Tibial nerve (tissue), 4 donors: ENCODE measurements around the gene APP. TPM values are rescaled to one million over a fixed set of nuclear protein-coding genes. Genes with fewer than 3 reads are reported as not detected.

Experiments
- DNase-seq, 2 donors: peaks; one replicate each; pipeline ENCODE4 v3.0.0-alpha.2; 2019; ENCODE audit warnings: low spot score in 2 of 2
- H3K27ac ChIP-seq, 4 donors: fragments of 200-600 bp; sonication (generic) in 3 of 4; one replicate each; pipeline ENCODE4 v1.5.1; 2017 to 2019; ENCODE audit warnings: mild to moderate bottlenecking in 1 of 4
- H3K27me3 ChIP-seq, 2 donors: fragments of 200-600 bp; sonication (generic) in 1 of 2; one replicate each; pipeline versions ENCODE4 v1.5.1 to v1.6.0; 2017 to 2019
- H3K36me3 ChIP-seq, 3 donors: fragments of 200-600 bp; sonication (generic); one replicate each; pipeline ENCODE4 v1.5.1; 2018 to 2019
- H3K4me1 ChIP-seq, 4 donors: fragments of 200-600 bp; sonication (generic) in 3 of 4; one replicate each; pipeline ENCODE4 v1.5.1; 2017 to 2019
- H3K4me3 ChIP-seq, 4 donors: fragments of 200-600 bp; sonication (generic) in 3 of 4; one replicate each; pipeline ENCODE4 v1.5.1; 2017 to 2019; ENCODE audit warnings: mild to moderate bottlenecking in 1 of 4, moderate library complexity in 1 of 4
- H3K9me3 ChIP-seq, 4 donors: fragments of 200-600 bp; sonication (generic) in 3 of 4; one replicate each; pipeline ENCODE4 v1.5.1; 2017 to 2019
- EP300 ChIP-seq, 2 donors: sonication (generic); formaldehyde crosslinking; IDR thresholded peaks; one replicate each; pipeline ENCODE4 v1.6.1; 2017; ENCODE audit warnings: antibody characterized with exemption in 2 of 2, mild to moderate bottlenecking in 1 of 2
- POLR2A ChIP-seq, 2 donors: fragments of 450-650 bp; IDR thresholded peaks; one replicate each; pipeline ENCODE4 v1.6.1; 2017; ENCODE audit warnings: antibody characterized with exemption in 2 of 2, mild to moderate bottlenecking in 2 of 2, moderate library complexity in 2 of 2
- WGBS, 2 donors: methylation state at CpG; one replicate each; pipeline ENCODE4 v1.1.5; 2018; 5-methylcytosine and 5-hydroxymethylcytosine counted together
- total RNA-seq, 4 donors: library from RNA; depleted of rRNA; stranded (reverse); fragments of >200 nt; gene quantifications; one replicate each; pipeline ENCODE4 v1.1.0, GENCODE V29; 2016
- TF ChIP-seq, protein P1 (sequence below), 5 experiments: fragments of 200-600 bp in 3 of 5; fragments of 450-650 bp in 2 of 5; sonication (generic) in 3 of 5; IDR thresholded peaks; one replicate each; pipeline ENCODE4 v1.5.1; 2016 to 2019; ENCODE audit warnings: antibody characterized with exemption in 5 of 5, mild to moderate bottlenecking in 3 of 5, moderate library complexity in 2 of 5

APP gene
- total RNA-seq, 4 donors from 2014 or later, result 271 to 327 (median 293) TPM

- DNase-seq, result no peak
- Histone ChIP-seq H3K9me3 (no peaks in the 10 kb centered on the region), H3K27me3 (no peaks in the 10 kb centered on the region), H3K36me3 (peaks cover 0 to 15% (median 0%) of the 10 kb centered on the region in 3 donors), H3K4me3 (no peak overlapping the region), H3K4me1 (peaks cover 0 to 43% (median 13%) of the 10 kb centered on the region in 4 donors), H3K27ac (peak overlapping the region in 2 of 4 donors; percentile 85 to 88)
- 72 to 78% methylated on average over 7 of the region's 7 CpGs for WGBS, 2 donors
- TF ChIP-seq, protein P1, sequence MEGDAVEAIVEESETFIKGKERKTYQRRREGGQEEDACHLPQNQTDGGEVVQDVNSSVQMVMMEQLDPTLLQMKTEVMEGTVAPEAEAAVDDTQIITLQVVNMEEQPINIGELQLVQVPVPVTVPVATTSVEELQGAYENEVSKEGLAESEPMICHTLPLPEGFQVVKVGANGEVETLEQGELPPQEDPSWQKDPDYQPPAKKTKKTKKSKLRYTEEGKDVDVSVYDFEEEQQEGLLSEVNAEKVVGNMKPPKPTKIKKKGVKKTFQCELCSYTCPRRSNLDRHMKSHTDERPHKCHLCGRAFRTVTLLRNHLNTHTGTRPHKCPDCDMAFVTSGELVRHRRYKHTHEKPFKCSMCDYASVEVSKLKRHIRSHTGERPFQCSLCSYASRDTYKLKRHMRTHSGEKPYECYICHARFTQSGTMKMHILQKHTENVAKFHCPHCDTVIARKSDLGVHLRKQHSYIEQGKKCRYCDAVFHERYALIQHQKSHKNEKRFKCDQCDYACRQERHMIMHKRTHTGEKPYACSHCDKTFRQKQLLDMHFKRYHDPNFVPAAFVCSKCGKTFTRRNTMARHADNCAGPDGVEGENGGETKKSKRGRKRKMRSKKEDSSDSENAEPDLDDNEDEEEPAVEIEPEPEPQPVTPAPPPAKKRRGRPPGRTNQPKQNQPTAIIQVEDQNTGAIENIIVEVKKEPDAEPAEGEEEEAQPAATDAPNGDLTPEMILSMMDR (IDR thresholded peaks at IDR 0.05), result no peak
- TF ChIP-seq EP300 (IDR thresholded peaks at IDR 0.05), result no peak
- no peak for TF ChIP-seq POLR2A (IDR thresholded peaks at IDR 0.05)
Observed at GRCh38 chr21:26112127-26112742, 58.3 kb downstream of the APP start.

GRCh38 chr21:26110715-26111114, 59.9 kb downstream of the APP start:
- TF ChIP-seq POLR2A (IDR thresholded peaks at IDR 0.05) (no peak), EP300 (IDR thresholded peaks at IDR 0.05) (no peak)
- TF ChIP-seq, protein P1 (IDR thresholded peaks at IDR 0.05), result no peak
- Histone ChIP-seq H3K27me3 (no peaks in the 10 kb centered on the region), H3K9me3 (no peaks in the 10 kb centered on the region), H3K27ac (no peak overlapping the region), H3K4me3 (no peak overlapping the region), H3K4me1 (peaks cover 0 to 28% (median 6%) of the 10 kb centered on the region in 4 donors), H3K36me3 (peaks cover 0 to 23% (median 0%) of the 10 kb centered on the region in 3 donors)
- no peak for DNase-seq
- WGBS, 2 donors, result 39 to 46% methylated on average over 2 of the region's 2 CpGs

GRCh38 chr21:26107429-26107828, 63.1 kb downstream of the APP start:
- DNase-seq, result no peak
- Histone ChIP-seq H3K27me3 (no peaks in the 10 kb centered on the region), H3K9me3 (no peaks in the 10 kb centered on the region), H3K4me3 (no peak overlapping the region), H3K36me3 (peaks cover 0 to 30% (median 0%) of the 10 kb centered on the region in 3 donors), H3K27ac (peak overlapping the region in 1 of 4 donors; percentile 2), H3K4me1 (peaks cover 0 to 14% (median 1%) of the 10 kb centered on the region in 4 donors)
- 62 to 64% methylated on average over 4 of the region's 4 CpGs for WGBS, 2 donors
- TF ChIP-seq, protein P1 (IDR thresholded peaks at IDR 0.05), result no peak
- no peak for TF ChIP-seq POLR2A (IDR thresholded peaks at IDR 0.05)
- no peak for TF ChIP-seq EP300 (IDR thresholded peaks at IDR 0.05)

- Histone ChIP-seq H3K4me1 (peaks cover 0 to 14% (median 1%) of the 10 kb centered on the region in 4 donors), H3K9me3 (no peaks in the 10 kb centered on the region), H3K27me3 (no peaks in the 10 kb centered on the region), H3K4me3 (no peak overlapping the region), H3K27ac (no peak overlapping the region), H3K36me3 (peaks cover 0 to 26% (median 0%) of the 10 kb centered on the region in 3 donors)
- DNase-seq, result no peak
- TF ChIP-seq, protein P1 (IDR thresholded peaks at IDR 0.05), result no peak
- TF ChIP-seq EP300 (IDR thresholded peaks at IDR 0.05) (no peak), POLR2A (IDR thresholded peaks at IDR 0.05) (no peak)
- WGBS, 2 donors, result 80 to 83% methylated on average over 7 of the region's 7 CpGs
Observed at GRCh38 chr21:26106562-26106961, 64.0 kb downstream of the APP start.

- Histone ChIP-seq H3K27me3 (no peaks in the 10 kb centered on the region), H3K36me3 (peaks cover 0 to 22% (median 0%) of the 10 kb centered on the region in 3 donors), H3K9me3 (no peaks in the 10 kb centered on the region), H3K4me1 (peaks cover 0 to 17% (median 1%) of the 10 kb centered on the region in 4 donors), H3K27ac (no peak overlapping the region), H3K4me3 (no peak overlapping the region)
- no peak for DNase-seq
- 83 to 94% methylated on average over 5 of the region's 5 CpGs for WGBS, 2 donors
- TF ChIP-seq EP300 (IDR thresholded peaks at IDR 0.05) (no peak), POLR2A (IDR thresholded peaks at IDR 0.05) (no peak)
- TF ChIP-seq, protein P1 (IDR thresholded peaks at IDR 0.05), result no peak
Observed at GRCh38 chr21:26105819-26106218, 64.8 kb downstream of the APP start.
